Measurements from ENCODE around the gene LRMDA. TPM values are rescaled to one million over a fixed set of nuclear protein-coding genes. Genes with fewer than 3 reads are reported as not detected.

Gene LRMDA
- total RNA-seq, 1 donor from 2014 or later: 5.2 TPM

GRCh38 chr10:75722609-75723008, 291.2 kb downstream of the LRMDA start:
- no peaks in the 10 kb centered on the region for H3K4me1 ChIP-seq
- H2AFZ ChIP-seq (replicated peaks): no peak overlapping the region
- no peak for TF ChIP-seq EZH2 (IDR thresholded peaks at IDR 0.05)
- TF ChIP-seq CTCF (IDR thresholded peaks at IDR 0.05): no peak
- no peaks in the 10 kb centered on the region for H3K36me3 ChIP-seq
- Mint-ChIP-seq H3K27me3 (ENCODE audit: insufficient read depth, low read depth) (peaks cover 13% of the 10 kb centered on the region), H3K27ac (no peak overlapping the region), H3K4me3 (no peak overlapping the region), H3K36me3 (no peaks in the 10 kb centered on the region), H3K4me1 (peaks cover 3% of the 10 kb centered on the region), H3K9me3 (no peaks in the 10 kb centered on the region)
- no peaks in the 10 kb centered on the region for H3K9me3 ChIP-seq (ENCODE audit: low read depth)
- H4K20me1 ChIP-seq (ENCODE audit: low read depth): no peaks in the 10 kb centered on the region
- DNase-seq (ENCODE audit: low spot score): no peak
- H3K9ac ChIP-seq: no peak overlapping the region
- H3K27ac ChIP-seq: no peak overlapping the region
- no peaks in the 10 kb centered on the region for H3F3A ChIP-seq (ENCODE audit: low read depth)
- H3K27me3 ChIP-seq: no peaks in the 10 kb centered on the region
- H3K4me2 ChIP-seq: no peak overlapping the region
- no peak overlapping the region for H3K4me3 ChIP-seq
- H3K79me2 ChIP-seq (ENCODE audit: low read depth): no peaks in the 10 kb centered on the region

- Histone ChIP-seq H3K9me3 (ENCODE audit: low read depth) (no peaks in the 10 kb centered on the region), H2AFZ (replicated peaks) (no peak overlapping the region), H3K4me3 (no peak overlapping the region), H3K9ac (no peak overlapping the region), H3K79me2 (ENCODE audit: low read depth) (no peaks in the 10 kb centered on the region), H4K20me1 (ENCODE audit: low read depth) (no peaks in the 10 kb centered on the region), H3K27me3 (no peaks in the 10 kb centered on the region), H3K4me1 (no peaks in the 10 kb centered on the region), H3K4me2 (no peak overlapping the region), H3K27ac (no peak overlapping the region), H3K36me3 (no peaks in the 10 kb centered on the region), H3F3A (ENCODE audit: low read depth) (no peaks in the 10 kb centered on the region)
- Mint-ChIP-seq H3K36me3 (no peaks in the 10 kb centered on the region), H3K9me3 (no peaks in the 10 kb centered on the region), H3K27ac (no peak overlapping the region), H3K4me3 (no peak overlapping the region), H3K4me1 (peaks cover 3% of the 10 kb centered on the region), H3K27me3 (ENCODE audit: insufficient read depth, low read depth) (peaks cover 15% of the 10 kb centered on the region)
- DNase-seq (ENCODE audit: low spot score): no peak
- TF ChIP-seq EZH2 (IDR thresholded peaks at IDR 0.05): no peak
- no peak for TF ChIP-seq EZH2phosphoT487 (IDR thresholded peaks at IDR 0.05)
- no peak for TF ChIP-seq CTCF (IDR thresholded peaks at IDR 0.05)
Observed at GRCh38 chr10:75723319-75723980, 292.0 kb downstream of the LRMDA start.

DNA sequence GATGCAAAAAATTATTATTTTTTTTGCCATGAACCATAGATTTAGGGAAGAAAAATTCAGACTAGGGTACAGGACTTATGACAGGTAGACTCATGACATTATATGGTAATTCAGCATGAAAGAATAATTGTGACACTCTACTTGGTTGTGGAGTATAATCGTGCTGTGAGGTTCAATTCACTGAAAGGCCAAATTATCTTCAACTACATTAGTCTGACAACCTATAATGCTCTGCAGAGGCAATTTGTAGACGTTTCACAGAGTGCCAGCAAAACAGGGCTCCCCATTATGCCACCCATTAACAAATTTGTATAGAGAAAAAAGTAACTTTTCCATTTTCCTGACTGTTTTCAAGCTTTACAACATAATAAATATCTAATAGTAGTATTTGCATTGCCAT, 292.6 kb downstream of the LRMDA start:
- no peak for DNase-seq (ENCODE audit: low spot score)
- Histone ChIP-seq H3K4me2 (no peak overlapping the region), H3K79me2 (ENCODE audit: low read depth) (no peaks in the 10 kb centered on the region), H3K36me3 (no peaks in the 10 kb centered on the region), H3K27ac (no peak overlapping the region), H4K20me1 (ENCODE audit: low read depth) (no peaks in the 10 kb centered on the region), H2AFZ (replicated peaks) (no peak overlapping the region), H3K9me3 (ENCODE audit: low read depth) (no peaks in the 10 kb centered on the region), H3K9ac (no peak overlapping the region), H3F3A (ENCODE audit: low read depth) (no peaks in the 10 kb centered on the region), H3K27me3 (no peaks in the 10 kb centered on the region), H3K4me3 (no peak overlapping the region), H3K4me1 (no peaks in the 10 kb centered on the region)
- TF ChIP-seq EZH2 (IDR thresholded peaks at IDR 0.05): no peak
- TF ChIP-seq CTCF (IDR thresholded peaks at IDR 0.05): no peak
- TF ChIP-seq EZH2phosphoT487 (IDR thresholded peaks at IDR 0.05): no peak
- H3K4me1 Mint-ChIP-seq: peaks cover 3% of the 10 kb centered on the region
- H3K27ac Mint-ChIP-seq: no peak overlapping the region
- H3K36me3 Mint-ChIP-seq: no peaks in the 10 kb centered on the region
- H3K4me3 Mint-ChIP-seq: no peak overlapping the region
- H3K27me3 Mint-ChIP-seq (ENCODE audit: insufficient read depth, low read depth): peaks cover 16% of the 10 kb centered on the region
- no peaks in the 10 kb centered on the region for H3K9me3 Mint-ChIP-seq

Measured in neural progenitor cell (in vitro differentiated cells).